ENCODE results near the gene PHACTR2. TPM values are rescaled to one million over a fixed set of nuclear protein-coding genes. Genes with fewer than 3 reads are reported as not detected.

The PHACTR2 gene
- total RNA-seq, 2 experiments from 2014 or later: 19.6 to 25.0 TPM

DNA sequence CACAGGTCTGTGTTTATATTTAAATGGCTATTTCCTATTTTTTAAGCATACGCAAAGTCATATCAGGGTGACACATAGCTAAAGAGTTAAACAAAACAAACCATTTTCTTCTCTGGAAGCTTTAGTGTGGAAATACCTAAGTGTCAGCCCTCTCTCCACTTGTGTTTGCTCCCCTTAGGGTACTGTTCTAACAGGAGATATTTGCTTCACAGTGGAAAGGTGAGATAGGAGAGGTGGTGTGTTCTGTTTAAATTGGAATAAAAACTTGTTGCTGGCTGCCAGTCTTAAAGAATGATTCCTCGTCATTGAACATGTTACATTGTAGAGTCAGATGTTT lies 18.9 kb downstream of the PHACTR2 start:
- H3K4me1 Mint-ChIP-seq (ENCODE audit: low read depth): peaks cover 42% of the 10 kb centered on the region
- ChIA-PET POLR2A (no interaction called here), CTCF (no interaction called here)
- H3K36me3 Mint-ChIP-seq (ENCODE audit: low read depth): no peaks in the 10 kb centered on the region
- no peaks in the 10 kb centered on the region for H3K27me3 Mint-ChIP-seq
- DNase-seq (no peak), ATAC-seq (ENCODE audit: poor library complexity) (no peak)
- H3K4me3 Mint-ChIP-seq: no peak overlapping the region
- peaks cover 2% of the 10 kb centered on the region for H3K4me1 ChIP-seq (ENCODE audit: insufficient read depth, low read length)
- TF ChIP-seq, protein P1, sequence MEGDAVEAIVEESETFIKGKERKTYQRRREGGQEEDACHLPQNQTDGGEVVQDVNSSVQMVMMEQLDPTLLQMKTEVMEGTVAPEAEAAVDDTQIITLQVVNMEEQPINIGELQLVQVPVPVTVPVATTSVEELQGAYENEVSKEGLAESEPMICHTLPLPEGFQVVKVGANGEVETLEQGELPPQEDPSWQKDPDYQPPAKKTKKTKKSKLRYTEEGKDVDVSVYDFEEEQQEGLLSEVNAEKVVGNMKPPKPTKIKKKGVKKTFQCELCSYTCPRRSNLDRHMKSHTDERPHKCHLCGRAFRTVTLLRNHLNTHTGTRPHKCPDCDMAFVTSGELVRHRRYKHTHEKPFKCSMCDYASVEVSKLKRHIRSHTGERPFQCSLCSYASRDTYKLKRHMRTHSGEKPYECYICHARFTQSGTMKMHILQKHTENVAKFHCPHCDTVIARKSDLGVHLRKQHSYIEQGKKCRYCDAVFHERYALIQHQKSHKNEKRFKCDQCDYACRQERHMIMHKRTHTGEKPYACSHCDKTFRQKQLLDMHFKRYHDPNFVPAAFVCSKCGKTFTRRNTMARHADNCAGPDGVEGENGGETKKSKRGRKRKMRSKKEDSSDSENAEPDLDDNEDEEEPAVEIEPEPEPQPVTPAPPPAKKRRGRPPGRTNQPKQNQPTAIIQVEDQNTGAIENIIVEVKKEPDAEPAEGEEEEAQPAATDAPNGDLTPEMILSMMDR (IDR thresholded peaks at IDR 0.05): no peak
- no peaks in the 10 kb centered on the region for H3K36me3 ChIP-seq (ENCODE audit: insufficient read depth, low read length)
- no peaks in the 10 kb centered on the region for H3K9me3 Mint-ChIP-seq
- H3K27me3 ChIP-seq (ENCODE audit: control insufficient read depth in 1 of 2, insufficient read depth in 2 of 2, low read length in 2 of 2): no peaks in the 10 kb centered on the region
- H3K27ac Mint-ChIP-seq: no peak overlapping the region
- H3K9me3 ChIP-seq (ENCODE audit: control insufficient read depth in 1 of 2, insufficient read depth in 1 of 2, low read length in 2 of 2): no peaks in the 10 kb centered on the region
- intact Hi-C loops (cut with DNase I, micrococcal nuclease): no loop called here
- H3K4me3 ChIP-seq (ENCODE audit: low read length): no peak overlapping the region
- H3K27ac ChIP-seq (ENCODE audit: low read depth in 1 of 2, low read length in 2 of 2): no peak overlapping the region

DNA sequence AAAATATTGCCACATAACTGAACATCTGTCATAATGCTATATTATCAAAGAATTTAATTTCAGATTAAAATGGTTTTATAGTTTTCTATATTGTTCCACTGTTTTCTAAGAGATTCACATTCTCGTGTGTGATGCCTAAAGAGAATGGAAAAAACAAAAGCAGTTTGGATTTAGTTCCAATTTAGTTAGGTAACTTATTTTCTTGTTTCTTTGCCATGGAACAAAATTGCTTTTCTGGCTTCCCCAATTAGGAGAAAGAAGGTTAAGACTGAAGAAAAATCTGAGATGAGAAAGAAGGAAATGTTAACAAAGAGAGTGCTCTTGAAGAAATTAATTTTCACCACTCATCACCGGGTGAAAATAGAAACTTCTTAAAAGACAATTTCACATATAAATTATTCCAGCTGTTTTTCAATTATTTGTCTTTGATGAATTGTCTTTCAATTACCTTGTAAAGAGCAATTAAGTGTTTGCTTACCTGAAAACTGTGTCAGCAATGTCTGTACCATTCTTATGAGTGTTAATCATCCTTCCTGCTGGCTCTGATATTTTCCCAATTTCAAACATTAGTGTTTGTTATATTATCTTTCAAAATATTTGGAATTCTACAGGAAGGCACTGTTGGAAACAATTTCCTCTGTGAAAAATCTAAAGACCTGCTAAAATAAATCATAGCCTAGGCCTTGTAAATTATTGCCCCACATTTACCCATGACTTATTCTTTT lies 19.5 kb downstream of the PHACTR2 start:
- no peak overlapping the region for H3K4me3 ChIP-seq (ENCODE audit: low read length)
- H3K9me3 ChIP-seq (ENCODE audit: control insufficient read depth in 1 of 2, insufficient read depth in 1 of 2, low read length in 2 of 2): no peaks in the 10 kb centered on the region
- Mint-ChIP-seq H3K9me3 (no peaks in the 10 kb centered on the region), H3K27me3 (no peaks in the 10 kb centered on the region), H3K4me3 (no peak overlapping the region), H3K4me1 (ENCODE audit: low read depth) (peaks cover 42% of the 10 kb centered on the region), H3K36me3 (ENCODE audit: low read depth) (no peaks in the 10 kb centered on the region), H3K27ac (no peak overlapping the region)
- no peaks in the 10 kb centered on the region for H3K36me3 ChIP-seq (ENCODE audit: insufficient read depth, low read length)
- intact Hi-C loops (cut with DNase I, micrococcal nuclease): no loop called here
- POLR2A ChIA-PET: interaction anchor here (0.6 kb wide), 1 partner anchor 67 kb away, joined by 3 read pairs; no protein-coding TSS in a partner anchor
- CTCF ChIA-PET: no interaction called here
- no peak for ATAC-seq (ENCODE audit: poor library complexity)
- DNase-seq: no peak
- H3K4me1 ChIP-seq (ENCODE audit: insufficient read depth, low read length): peaks cover 2% of the 10 kb centered on the region
- H3K27me3 ChIP-seq (ENCODE audit: control insufficient read depth in 1 of 2, insufficient read depth in 2 of 2, low read length in 2 of 2): no peaks in the 10 kb centered on the region
- TF ChIP-seq, protein P1 (IDR thresholded peaks at IDR 0.05): no peak
- no peak overlapping the region for H3K27ac ChIP-seq (ENCODE audit: low read depth in 1 of 2, low read length in 2 of 2)

DNA sequence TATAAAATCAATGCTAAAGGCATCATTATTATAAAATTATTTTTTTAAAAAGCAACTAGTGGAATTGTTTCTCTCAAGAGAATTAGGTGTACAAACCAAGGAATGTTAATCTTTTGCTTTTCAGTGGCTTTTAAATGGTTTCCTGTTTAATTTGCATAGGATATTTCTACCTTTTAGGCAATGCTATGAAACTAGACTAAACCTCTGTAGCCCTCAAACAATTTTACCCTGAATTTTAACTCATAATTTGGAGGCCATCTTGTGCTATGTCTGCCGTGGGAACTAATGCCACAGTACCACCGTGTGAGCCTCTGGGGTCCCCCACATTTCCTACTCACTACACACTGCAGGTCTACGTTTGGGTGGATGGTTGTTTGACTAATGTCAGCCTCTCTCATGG lies 20.6 kb downstream of the PHACTR2 start:
- no peak overlapping the region for H3K27ac Mint-ChIP-seq
- DNase-seq: no peak
- no peak for ATAC-seq (ENCODE audit: poor library complexity)
- TF ChIP-seq, protein P1 (IDR thresholded peaks at IDR 0.05): no peak
- CTCF ChIA-PET: no interaction called here
- H3K9me3 Mint-ChIP-seq: no peaks in the 10 kb centered on the region
- no peak overlapping the region for H3K4me3 Mint-ChIP-seq
- H3K36me3 Mint-ChIP-seq (ENCODE audit: low read depth): no peaks in the 10 kb centered on the region
- H3K9me3 ChIP-seq (ENCODE audit: control insufficient read depth in 1 of 2, insufficient read depth in 1 of 2, low read length in 2 of 2): no peaks in the 10 kb centered on the region
- no peak overlapping the region for H3K27ac ChIP-seq (ENCODE audit: low read depth in 1 of 2, low read length in 2 of 2)
- POLR2A ChIA-PET: no interaction called here
- H3K4me1 Mint-ChIP-seq (ENCODE audit: low read depth): peaks cover 42% of the 10 kb centered on the region
- intact Hi-C loops (cut with DNase I, micrococcal nuclease): no loop called here
- H3K4me1 ChIP-seq (ENCODE audit: insufficient read depth, low read length): peaks cover 2% of the 10 kb centered on the region
- H3K27me3 Mint-ChIP-seq: no peaks in the 10 kb centered on the region
- no peaks in the 10 kb centered on the region for H3K27me3 ChIP-seq (ENCODE audit: control insufficient read depth in 1 of 2, insufficient read depth in 2 of 2, low read length in 2 of 2)
- no peaks in the 10 kb centered on the region for H3K36me3 ChIP-seq (ENCODE audit: insufficient read depth, low read length)
- no peak overlapping the region for H3K4me3 ChIP-seq (ENCODE audit: low read length)

Measured in CD4-positive, alpha-beta T cell (primary cell).